Kidney epithelial cell (primary cell): ENCODE data around the gene ATP6V0B. TPM values are rescaled to one million over a fixed set of nuclear protein-coding genes. Genes with fewer than 3 reads are reported as not detected.

Source experiments
- DNase-seq: peaks from one replicate; pipeline ENCODE4 v3.0.0-alpha.2; 2010; ENCODE audit warnings: low read depth
- H3K27me3 ChIP-seq: 2 replicates; pipeline ENCODE4 v1.6.0; 2011; ENCODE audit warnings: low read length; ENCODE audit not compliant: control insufficient read depth, insufficient read depth
- H3K36me3 ChIP-seq: 2 replicates; pipeline ENCODE4 v1.5.1; 2011; ENCODE audit warnings: low read length; ENCODE audit not compliant: control insufficient read depth, insufficient read depth
- H3K4me3 ChIP-seq: 2 replicates; pipeline ENCODE4 v1.5.1; 2011; ENCODE audit warnings: low read depth, mild to moderate bottlenecking, control low read depth, low read length
- CTCF ChIP-seq: IDR thresholded peaks from 2 replicates; pipeline ENCODE4 v1.5.1; 2011; ENCODE audit warnings: mild to moderate bottlenecking, moderate library complexity, low read length, control low read depth, inconsistent platforms; ENCODE audit not compliant: insufficient read depth, poor library complexity, severe bottlenecking
- total RNA-seq: library from RNA; depleted of rRNA; stranded (reverse); fragments of >200 nt; gene quantifications from 2 replicates; pipeline ENCODE4 v1.2.3, GENCODE V29; 2015

The ATP6V0B gene
- total RNA-seq, 1 donor from 2014 or later, result 308 TPM

- no peak for DNase-seq
- Histone ChIP-seq H3K36me3 (no peaks in the 10 kb centered on the region), H3K27me3 (no peaks in the 10 kb centered on the region), H3K4me3 (peak overlapping the region; percentile 19)
- no peak for TF ChIP-seq CTCF
These were observed 38.2 kb upstream of the ATP6V0B start for GRCh38 chr1:43936431-43937151.

- peak; percentile 65 for DNase-seq
- no peak for TF ChIP-seq CTCF
- no peaks in the 10 kb centered on the region for H3K27me3 ChIP-seq
- H3K36me3 ChIP-seq, result no peaks in the 10 kb centered on the region
- no peak overlapping the region for H3K4me3 ChIP-seq
These were observed 37.4 kb upstream of the ATP6V0B start for GRCh38 chr1:43937179-43937865.

DNA sequence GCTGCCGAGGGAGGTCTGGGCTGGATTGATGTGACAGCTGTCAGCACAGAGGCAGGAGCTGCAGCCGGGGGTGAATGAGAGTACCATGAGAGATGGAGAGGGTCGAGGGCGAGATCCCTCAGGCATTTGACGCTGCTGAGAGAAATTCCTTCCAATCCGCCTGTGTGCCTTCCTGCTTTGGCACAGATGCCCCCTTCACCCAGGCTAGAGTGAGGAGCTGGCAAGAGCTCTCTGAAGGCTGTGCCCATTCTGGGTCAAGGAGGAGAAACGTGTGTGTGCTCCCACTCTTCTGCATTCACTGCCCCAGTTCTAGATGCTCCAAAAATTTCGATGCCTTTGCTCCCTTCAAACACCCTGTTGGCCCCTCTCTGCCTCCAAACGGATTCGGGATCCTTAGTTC is 36.4 kb upstream of the ATP6V0B start:
- no peak overlapping the region for H3K4me3 ChIP-seq
- no peaks in the 10 kb centered on the region for H3K27me3 ChIP-seq
- DNase-seq, result no peak
- TF ChIP-seq CTCF, result no peak
- no peaks in the 10 kb centered on the region for H3K36me3 ChIP-seq

DNA sequence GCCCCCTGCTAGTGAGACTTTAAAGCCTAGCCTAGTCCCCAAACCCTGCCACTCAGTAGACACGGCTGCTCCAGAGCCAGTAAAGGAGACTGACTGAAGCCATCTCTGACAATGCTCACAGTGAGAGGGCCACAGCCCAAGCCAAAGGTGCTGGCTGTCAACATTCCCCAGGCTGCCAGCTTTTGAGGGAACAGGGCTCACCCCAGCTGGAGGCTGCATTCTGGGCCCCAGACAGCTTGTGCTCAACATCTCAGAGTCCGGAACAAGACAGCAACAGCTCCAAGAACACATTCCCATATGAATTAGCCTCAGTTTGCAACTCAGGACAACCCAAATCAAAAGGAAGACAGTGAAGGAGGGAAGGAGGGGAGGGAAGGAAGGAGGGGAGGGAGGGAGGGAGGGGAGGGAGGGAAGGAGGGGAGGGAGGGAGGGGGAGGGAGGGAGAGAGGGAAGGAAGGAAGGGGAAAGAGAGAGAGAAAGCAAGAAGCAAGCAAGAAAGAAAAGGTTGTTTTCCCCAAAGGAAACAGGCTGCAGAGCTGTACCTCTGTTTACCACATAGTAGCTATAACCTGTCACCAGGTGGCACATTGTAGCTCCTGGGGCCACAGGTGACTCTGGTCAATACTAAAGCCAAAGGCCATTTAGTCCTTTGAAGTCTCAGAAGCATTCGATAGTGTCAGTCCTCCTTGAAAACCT is 35.7 kb upstream of the ATP6V0B start:
- TF ChIP-seq CTCF, result no peak
- Histone ChIP-seq H3K36me3 (no peaks in the 10 kb centered on the region), H3K4me3 (no peak overlapping the region), H3K27me3 (no peaks in the 10 kb centered on the region)
- no peak for DNase-seq

GRCh38 chr1:43942411-43942810 is 32.3 kb upstream of the ATP6V0B start:
- TF ChIP-seq CTCF, result no peak
- no peaks in the 10 kb centered on the region for H3K27me3 ChIP-seq

More at GRCh38 chr1:43942411-43942810, 32.3 kb upstream of the ATP6V0B start:
- Histone ChIP-seq H3K4me3 (no peak overlapping the region), H3K36me3 (no peaks in the 10 kb centered on the region)
- DNase-seq, result no peak
